HG03108 (cell line): Measurements from ENCODE around the gene TPD52L1.
"Not testable (repeated sequence)": the region's sequence is repeated elsewhere in the genome, so short reads cannot be mapped to it uniquely, and the experiment has no call there.

Experiments
- ATAC-seq: cut with Tn5 transposase; IDR thresholded peaks from one replicate; pipeline ENCODE4 v1.9.1; 2021; ENCODE audit warnings: moderate library complexity; ENCODE audit not compliant: unreplicated experiment

TPD52L1 gene

DNA sequence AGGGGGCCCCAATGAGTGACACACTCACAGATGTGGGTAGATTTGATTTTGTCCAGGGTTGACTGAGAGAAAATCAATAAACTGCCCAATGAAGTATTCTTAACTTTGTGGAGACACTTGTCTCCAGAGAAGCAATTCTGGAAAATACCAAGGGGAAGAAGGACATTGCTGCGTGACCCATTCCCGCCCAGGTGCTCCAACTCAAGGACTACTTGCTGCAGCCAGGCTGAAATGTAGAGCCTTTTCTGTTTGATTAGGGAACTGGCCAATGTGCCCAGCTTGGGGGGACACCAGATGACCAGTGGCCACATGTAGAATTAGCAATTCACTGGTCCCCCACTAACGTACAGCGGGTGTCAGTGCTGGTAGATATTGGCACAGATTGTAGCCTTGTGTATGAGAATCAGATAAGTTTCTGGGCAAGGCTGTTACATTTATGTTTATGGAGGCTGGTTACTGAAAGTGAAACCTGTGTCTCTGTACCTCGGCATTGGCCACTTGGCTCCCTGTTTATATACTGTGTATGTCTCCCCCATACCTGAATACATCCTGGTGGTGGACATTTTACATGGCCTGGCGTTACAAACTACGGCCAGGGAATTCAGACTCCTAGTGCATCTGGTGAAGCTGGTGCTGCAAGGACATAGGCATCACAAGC is 115.9 kb downstream of the TPD52L1 start:
- ATAC-seq, result no peak

DNA sequence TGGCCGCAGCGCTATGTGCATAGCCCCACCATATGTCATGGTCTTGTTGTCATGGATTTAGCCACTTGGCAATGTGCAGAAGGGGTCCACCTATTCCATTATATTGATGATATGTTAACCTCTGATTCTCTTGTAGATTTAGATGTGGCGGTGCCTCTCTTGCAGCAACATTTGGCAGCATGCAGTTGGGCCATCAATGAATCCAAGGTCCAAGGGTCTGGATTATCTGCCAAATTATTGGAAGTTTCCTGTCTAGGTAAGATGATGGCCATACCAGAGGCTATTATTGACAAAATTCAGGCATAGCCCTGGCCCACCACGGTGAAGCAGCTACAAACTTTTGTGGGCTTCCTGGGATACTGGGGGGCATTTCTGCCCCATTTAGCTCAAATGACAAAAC is 116.8 kb downstream of the TPD52L1 start:
- no peak for ATAC-seq

DNA sequence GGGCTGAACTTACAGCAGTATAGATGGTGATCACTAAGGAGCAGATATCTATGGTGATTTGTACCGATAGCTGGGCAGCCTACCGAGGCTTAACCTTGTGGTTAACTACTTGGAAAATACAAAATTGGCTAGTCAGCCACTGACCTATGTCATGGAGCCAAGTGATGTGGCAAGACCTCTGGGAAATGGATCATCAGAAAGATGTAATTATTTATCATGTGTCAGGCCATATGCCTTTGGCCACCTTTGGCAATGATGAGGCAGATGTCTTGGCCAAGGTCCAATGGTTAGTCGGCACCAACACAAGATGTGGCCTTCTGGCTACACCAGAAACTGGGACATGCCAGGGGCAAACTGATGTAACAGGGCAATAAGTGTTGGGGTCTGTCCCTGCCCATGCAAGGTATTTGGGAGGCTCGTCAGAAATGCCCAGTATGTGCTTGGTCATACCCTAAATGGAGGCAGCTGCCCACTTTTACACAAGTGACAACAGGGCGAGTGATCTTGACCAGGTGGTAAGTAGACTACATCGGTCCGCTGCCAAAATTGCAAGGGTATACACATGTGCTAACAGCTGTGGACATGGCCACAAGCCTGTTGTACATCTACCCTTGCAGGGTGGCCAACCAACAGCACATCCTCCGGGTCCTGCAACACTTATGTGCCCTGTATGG is 118.0 kb downstream of the TPD52L1 start:
- no peak for ATAC-seq

DNA sequence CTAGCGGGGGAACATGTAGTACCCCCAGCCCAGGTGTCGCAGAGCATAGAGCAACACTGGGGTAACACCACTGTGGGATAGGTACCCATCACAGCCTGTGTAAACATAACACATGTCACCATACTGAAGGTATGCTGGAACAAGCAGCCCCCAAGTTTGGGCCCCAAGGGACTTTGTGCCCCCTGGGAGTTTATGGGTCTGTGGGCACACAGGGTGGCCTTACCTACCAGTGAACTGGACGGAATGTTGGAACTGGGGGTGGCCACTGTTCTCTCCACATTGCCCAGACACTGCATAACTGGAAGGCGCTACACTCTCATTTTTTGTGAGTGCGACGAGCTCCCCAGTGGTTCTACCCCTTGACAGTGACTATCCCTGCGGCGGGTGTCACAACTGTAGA is 119.7 kb downstream of the TPD52L1 start:
- no peak for ATAC-seq

DNA sequence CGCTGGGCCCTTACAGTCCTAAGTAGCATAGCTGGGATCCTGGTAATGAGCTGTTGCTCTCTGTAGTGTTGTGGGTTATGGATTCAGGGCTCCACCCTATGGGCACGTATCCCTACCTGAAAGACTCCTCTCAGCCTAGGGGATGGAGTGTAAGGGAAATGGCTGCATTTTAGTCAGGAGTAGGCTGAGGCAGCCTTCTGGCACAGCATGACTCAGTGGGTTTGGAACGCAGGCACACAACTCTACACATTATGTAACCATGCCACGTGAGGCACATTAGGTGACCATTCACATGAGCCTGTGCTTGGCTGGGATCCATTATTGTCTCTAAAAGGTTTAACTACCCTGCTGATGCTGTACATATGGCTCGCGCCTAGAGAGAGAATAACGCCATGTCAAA is 120.4 kb downstream of the TPD52L1 start:
- ATAC-seq, result no peak

DNA sequence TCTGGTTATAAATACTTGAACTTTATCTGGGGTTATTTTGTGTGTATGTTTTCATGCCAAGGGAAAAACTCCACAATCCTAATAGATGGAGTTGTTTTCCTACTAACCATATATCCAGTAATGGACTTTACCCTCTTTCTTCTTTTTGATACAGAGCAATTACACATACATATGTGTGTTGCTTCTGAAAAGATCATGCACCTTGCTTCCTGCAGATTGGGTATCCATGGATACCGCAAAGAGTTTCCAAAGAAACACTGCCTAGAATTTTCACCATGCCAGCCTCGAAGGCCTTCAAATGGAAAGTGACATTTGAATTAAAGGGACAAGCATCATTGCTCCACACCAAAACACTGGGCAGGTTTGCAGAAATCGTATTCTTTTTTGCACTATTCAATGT is 121.4 kb downstream of the TPD52L1 start:
- ATAC-seq, result no peak

DNA sequence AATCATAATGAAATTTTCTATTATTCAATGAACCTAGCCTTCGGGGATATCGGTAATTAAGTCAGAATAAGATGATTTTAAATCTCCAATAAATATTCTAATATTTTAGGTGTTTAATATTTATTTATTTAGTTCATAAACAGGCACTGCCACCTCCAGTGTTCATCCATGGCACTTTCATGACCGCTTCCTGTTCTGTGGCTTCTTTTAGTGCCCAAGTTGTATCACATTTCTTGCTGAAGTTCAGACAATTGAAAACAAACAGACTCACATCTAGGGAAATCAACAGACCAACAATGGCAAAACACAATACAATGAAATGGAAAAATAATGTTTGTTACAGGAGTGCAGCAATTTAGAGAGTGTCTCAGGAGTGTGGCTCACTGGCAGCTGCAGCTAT is 122.2 kb downstream of the TPD52L1 start:
- no peak for ATAC-seq

DNA sequence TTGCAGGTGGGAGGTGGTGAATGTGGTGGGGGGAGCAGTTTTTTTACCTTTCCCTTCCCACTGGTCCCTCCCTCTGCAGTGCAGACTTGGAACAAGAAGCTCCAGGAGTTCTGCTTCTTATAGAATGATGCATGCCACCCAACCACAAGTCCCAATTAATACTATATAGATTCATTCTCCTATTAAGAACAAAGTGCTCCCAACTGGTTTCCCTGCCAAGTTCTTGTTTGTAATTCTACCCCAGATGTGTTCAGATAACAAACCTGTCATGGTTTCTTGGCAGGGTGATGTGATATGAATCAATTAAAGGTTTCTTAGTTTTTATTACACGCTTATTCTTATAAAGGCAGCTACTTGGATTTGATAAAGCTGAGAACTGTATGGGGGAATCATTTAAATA is 124.3 kb downstream of the TPD52L1 start:
- ATAC-seq, result no peak

DNA sequence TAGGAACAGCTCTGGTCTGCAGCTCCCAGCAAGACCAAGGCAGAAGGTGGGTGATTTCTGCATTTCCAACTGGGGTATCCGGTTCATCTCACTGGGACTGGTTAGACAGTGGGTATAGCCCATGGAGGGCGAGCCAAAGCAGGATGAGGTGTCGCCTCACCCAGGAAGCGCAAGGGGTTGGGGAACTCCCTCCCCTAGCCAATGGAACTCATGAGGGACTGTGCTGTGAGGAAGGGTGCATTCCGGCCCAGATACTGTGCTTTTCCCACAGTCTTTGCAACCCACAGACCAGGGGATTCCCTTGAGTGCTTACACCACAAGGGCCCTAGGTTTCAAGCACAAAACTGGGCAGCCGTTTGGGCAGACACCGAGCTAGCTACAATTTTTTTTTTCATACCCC is 126.4 kb downstream of the TPD52L1 start:
- no peak for ATAC-seq

DNA sequence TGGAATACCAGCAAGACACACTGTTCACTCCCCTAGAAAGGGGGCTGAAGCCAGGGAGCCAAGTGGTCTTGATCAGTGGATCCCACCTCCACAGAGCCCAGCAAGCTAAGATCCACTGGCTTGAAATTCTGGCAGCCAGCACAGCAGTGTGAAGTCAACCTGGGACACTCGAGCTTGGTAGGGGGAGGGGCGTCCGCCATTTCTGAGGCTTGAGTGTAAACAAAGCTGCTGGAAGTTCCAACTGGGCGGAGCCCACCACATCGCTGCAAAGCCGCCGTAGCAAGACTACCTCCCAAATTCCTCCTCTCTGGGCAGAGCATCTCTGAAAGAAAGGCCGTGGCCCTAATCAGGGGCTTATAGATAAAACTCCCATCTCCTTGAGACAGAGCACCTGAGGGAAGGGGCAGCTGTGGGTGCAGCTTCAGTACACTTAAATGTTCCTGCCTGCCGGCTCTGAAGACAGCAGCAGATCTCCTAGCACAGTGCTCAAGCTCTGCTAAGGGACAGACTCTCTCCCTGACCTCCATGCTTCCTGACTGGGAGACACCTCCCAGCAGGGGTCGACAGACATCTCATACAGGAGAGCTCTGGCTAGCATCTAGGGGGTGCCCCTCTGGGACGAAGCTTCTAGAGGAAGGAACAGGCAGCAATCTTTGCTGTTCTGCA is 126.9 kb downstream of the TPD52L1 start:
- not testable (repeated sequence) for ATAC-seq

DNA sequence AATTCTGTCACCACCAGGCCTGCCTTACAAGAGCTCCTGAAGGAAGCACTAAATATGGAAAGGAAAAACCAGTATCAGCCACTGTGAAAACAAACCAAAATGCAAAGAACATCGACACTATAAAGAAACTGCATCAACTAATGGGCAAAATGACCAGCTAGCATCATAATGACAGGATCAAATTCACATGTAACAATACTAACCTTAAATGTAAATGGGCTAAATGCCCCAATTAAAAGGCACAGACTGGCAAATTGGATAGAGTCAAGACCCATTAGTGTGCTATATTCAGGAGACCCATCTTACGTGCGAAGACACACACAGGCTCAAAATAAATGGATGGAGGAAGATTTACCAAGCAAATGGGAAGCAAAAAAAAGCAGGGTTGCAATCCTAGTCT is 128.9 kb downstream of the TPD52L1 start:
- ATAC-seq, result not testable (repeated sequence)

DNA sequence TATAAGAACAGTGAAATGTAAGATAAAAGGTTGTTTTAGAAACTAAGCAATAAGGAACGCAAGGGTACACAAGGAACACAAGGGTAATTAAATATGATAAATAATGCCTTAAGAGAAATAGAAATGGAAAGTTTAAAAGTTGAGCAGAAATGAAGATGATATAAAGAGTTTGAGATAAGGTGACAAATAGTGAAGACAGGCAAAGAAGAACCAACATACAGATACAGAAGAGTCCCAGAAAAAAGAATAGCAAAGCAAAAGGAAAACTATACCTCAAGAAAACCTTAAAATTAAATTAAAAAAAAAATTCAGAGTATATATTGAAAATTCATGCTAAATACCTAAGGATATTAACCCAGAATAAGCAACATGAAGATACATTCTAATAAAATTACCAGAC is 131.8 kb downstream of the TPD52L1 start:
- no peak for ATAC-seq

DNA sequence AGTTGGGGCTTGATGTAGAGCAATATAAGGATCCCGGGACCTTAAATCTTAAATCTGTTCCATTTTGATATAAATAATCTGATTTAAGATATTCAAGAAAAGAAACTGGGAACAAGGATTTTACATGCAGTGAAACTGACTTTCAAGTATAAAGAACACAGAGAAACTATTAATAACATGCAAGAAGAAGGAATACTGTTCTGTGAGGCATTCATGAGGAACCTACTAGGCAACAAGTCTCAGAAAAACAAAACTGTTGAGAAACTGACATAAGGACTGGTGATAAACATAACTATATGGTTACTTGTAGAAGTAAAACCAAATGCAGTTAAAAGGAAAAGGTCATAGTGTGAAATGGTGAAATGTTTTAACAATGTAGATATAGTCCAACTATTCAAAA is 132.4 kb downstream of the TPD52L1 start:
- no peak for ATAC-seq

DNA sequence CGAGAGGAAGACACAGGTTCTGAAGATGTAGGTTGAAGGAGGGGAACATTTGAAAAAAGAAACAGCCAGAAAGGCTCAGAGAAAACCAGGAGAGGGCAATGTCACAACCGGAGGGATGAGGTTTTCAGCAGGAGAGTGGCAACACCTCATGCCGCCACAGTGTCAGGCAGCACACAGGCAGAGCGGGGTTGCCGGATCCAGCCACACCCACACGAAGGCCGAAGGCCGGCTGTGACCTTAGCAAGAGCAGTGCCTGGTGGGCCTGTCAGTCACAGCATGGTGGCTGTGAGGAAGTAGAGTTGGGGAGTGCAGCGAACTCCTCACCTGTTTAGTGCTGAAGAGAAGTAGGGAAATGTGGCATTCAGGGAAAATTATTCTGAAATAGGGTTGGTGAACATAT is 134.1 kb downstream of the TPD52L1 start:
- no peak for ATAC-seq

DNA sequence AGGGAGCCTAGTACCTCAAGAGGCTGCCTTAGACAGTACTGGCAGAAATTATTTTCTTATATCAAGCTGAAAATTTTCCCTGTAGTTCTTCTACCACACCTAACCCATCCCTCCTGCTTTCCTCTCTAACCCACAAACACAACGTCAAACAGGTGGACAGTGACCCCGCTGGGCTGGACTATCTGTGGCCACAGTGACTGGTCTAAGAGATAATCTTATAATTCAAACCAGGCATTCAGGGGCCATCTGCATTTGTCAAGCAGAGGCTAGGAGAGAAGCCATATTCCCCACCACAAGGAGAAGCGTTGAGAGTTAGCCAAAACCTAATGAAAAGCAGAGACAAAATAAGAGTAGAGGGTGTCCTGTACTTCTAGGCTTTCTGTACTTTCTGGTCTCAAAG is 140.0 kb downstream of the TPD52L1 start:
- ATAC-seq, result no peak

DNA sequence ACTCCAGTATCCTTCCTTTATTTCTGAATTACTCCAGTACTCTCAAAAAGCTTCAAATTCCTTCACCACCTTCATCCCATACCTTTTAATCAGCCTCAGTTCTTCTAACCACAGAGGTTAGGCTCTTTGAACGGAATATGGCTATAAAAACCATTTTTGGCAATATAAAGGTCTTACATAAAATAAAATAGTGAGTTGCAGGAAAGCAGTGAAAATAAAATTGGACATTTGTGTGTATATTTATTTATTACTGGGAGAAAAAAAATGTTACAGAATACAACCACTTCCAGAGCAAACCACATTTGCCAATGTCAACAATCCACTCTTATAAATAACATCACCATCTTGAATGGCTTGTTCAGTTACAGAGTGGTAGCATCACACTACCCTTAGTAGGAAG is 140.5 kb downstream of the TPD52L1 start:
- no peak for ATAC-seq

DNA sequence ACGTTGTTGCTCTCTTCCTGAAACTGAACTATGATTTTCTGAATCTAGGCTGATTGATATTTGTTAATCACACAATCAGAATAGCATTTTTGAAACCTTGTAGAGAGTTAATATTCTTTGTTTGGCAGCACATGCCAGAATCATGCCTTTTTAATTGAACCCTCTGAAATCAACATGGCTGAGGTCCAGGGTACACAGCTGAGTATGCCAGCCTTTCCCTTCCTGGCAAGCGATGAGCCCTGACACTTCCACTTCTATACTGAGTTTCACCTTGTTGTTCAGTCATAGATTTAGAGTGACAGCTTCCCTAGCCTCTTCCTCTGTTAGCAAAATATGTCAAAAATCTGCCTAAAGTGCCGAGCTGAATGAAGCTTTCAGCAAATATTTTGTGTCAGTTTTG is 141.4 kb downstream of the TPD52L1 start:
- no peak for ATAC-seq

DNA sequence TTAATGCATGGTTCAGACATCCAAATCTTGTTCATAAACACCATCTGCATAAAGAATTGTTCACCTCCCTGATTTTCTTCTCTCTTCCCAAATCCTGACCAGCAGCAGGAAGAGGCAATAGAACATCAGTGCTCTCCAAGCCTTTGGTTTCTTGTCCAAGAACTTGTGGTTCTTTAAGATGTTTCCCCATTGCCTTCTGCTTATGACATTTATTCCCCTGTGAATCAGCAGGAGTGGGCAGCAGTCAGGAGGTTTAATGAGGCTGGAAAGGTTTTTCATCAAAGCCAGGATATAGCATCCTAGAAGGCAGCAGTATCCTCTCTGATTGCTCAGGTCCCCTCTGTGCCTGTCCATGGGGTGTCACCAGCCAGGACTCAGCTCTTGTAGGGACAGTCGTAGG is 142.9 kb downstream of the TPD52L1 start:
- no peak for ATAC-seq

DNA sequence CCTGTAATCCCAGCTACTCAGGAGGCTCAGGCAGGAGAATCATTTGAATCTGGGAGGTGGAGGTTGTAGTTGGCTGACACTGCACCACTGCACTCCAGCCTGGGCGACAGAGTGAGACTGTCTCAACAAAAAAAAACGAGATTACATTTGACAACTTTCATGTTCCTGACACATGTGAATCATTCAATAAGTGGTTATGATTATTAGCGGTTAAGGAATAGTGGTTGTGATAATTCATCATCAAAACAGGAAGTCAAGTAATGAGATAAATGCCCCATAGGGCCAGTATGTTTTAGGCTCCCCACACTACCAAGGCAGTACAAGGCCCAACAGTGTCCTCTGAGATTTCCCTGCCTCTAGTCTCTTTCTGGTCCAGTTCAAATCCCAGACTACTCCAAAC is 145.7 kb downstream of the TPD52L1 start:
- ATAC-seq, result no peak

DNA sequence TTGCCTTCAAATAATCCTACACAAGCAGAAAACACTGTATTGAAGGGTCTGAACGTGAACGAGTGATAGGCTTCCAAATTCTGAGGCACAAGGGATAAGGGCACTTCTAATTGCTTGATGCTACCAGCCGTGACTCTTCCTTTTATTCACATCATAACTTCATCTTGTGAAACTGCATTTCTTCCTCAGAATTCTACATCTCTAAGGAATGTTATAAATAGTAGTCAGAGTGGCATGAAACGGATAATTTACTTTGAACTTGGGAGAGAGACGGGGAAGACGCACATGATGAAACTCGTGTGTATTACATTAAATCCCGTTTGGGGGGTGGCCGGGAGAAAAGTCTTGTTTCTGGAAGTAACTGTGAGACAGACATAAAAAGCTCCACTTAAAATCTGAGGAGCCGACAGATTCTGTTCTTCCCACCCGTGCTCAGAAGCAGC is 147.4 kb downstream of the TPD52L1 start:
- ATAC-seq, result no peak

DNA sequence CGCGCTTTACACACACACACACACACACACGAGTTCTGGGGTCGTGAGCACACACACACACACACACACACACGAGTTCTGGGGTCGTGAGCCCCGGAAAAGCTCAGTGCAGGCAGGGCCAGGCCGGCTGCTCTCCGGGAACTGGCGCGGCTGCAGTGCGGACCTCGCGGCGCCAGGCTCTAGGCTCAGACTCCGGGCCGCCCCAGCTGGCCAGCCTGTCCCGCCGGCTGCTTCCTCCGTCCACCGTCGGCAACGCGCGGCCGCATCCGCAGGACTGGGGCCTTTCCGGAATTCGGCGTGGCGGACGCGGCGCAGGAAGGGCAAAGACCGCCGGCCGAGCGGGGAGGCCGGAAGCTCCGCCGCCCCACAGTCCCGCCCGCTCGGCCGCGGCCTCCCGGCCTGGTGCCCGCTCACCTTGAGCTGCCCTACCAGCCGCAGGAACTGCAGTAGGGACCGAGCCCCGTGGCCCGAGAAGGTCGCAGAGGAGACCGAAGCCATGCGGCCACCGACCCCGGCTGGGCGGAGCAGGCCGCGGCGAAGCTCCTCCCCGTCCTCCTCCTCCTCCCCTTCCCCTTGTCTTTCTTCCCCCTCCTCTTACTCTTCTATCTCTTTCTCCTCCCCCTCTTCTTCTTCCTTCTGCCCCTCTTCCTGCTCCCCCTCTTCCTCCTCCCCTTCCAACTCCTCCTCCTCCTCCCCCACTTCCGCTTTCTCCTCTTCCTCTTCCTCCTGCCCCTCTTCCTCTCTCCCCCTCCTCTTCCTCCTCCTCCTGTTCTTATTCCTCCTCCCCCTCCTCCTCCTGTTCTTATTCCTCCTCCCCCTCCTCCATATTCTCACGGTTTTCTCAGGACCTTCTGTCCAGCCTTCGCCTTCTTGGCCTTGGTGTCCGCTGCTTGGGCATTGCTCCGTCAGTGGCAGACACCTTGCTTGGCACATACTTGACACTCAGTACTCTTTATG is 148.1 kb downstream of the TPD52L1 start, which contains the start of gene HDDC2:
TSS of gene HDDC2 (minus strand) at position 533 of the 957 bp plus-strand sequence. CDS start at position 498, 35 bp downstream.
- peak; percentile 93 for ATAC-seq
